DOHH2 (cell line): ENCODE measurements around the gene EIPR1.

Source experiments
- H3F3A ChIP-seq: fragments of 200-600 bp; sonication (generic), shearing (Covaris generic); 2 replicates; pipeline ENCODE4 v1.6.0; 2016; ENCODE audit warnings: antibody characterized with exemption, mild to moderate bottlenecking; ENCODE audit not compliant: control insufficient read depth, insufficient read depth
- H3K27ac ChIP-seq: fragments of 200-600 bp; sonication (generic); 2 replicates; pipeline ENCODE4 v1.5.1; 2014; ENCODE audit warnings: low read depth, mild to moderate bottlenecking, low read length, moderate library complexity
- H3K27me3 ChIP-seq: fragments of 200-600 bp; sonication (generic); 2 replicates; pipeline ENCODE4 v1.6.1; 2014; ENCODE audit warnings: mild to moderate bottlenecking, low read length, mixed read lengths; ENCODE audit not compliant: control insufficient read depth
- H3K36me3 ChIP-seq: fragments of 200-600 bp; sonication (generic); 2 replicates; pipeline ENCODE4 v1.6.1; 2014; ENCODE audit warnings: mild to moderate bottlenecking, low read length, moderate library complexity, mixed read lengths; ENCODE audit not compliant: control insufficient read depth
- H3K4me1 ChIP-seq: fragments of 200-600 bp; sonication (generic); 2 replicates; pipeline ENCODE4 v1.6.1; 2014; ENCODE audit warnings: mild to moderate bottlenecking, low read length, mixed read lengths; ENCODE audit not compliant: control insufficient read depth
- H3K4me2 ChIP-seq: fragments of 200-600 bp; sonication (generic); 2 replicates; pipeline ENCODE4 v1.6.0; 2014; ENCODE audit warnings: mild to moderate bottlenecking, low read length, moderate library complexity
- H3K4me3 ChIP-seq: fragments of 200-600 bp; sonication (generic); 2 replicates; pipeline ENCODE4 v1.5.1; 2014; ENCODE audit warnings: mild to moderate bottlenecking, low read length, mixed read lengths
- H3K79me2 ChIP-seq: fragments of 200-600 bp; sonication (generic); 2 replicates; pipeline ENCODE4 v1.6.1; 2014; ENCODE audit warnings: mild to moderate bottlenecking, low read length, mixed read lengths; ENCODE audit not compliant: control insufficient read depth
- H3K9me2 ChIP-seq: fragments of 200-600 bp; sonication (generic); replicated peaks from 2 replicates; pipeline ENCODE4 v1.6.1; 2014; ENCODE audit warnings: mild to moderate bottlenecking, low read length, mixed read lengths; ENCODE audit not compliant: control insufficient read depth
- H3K9me3 ChIP-seq: fragments of 200-600 bp; sonication (generic); 2 replicates; pipeline ENCODE4 v1.6.1; 2014; ENCODE audit warnings: antibody characterized with exemption, low read length, mixed read lengths; ENCODE audit not compliant: control insufficient read depth, insufficient read depth
- H4K20me1 ChIP-seq: fragments of 200-600 bp; sonication (generic); 2 replicates; pipeline ENCODE4 v1.6.0; 2014; ENCODE audit warnings: low read depth, mild to moderate bottlenecking, antibody characterized with exemption, low read length, moderate library complexity; ENCODE audit not compliant: control insufficient read depth, insufficient read depth
- EZH2phosphoT487 ChIP-seq: fragments of 200-600 bp; sonication (generic); IDR thresholded peaks from 2 replicates; pipeline ENCODE4 v1.6.1; 2017; ENCODE audit warnings: borderline replicate concordance, mild to moderate bottlenecking, antibody characterized with exemption, low read length, moderate library complexity, mixed read lengths
- TF ChIP-seq, protein P1 (sequence below): fragments of 200-600 bp; sonication (generic); IDR thresholded peaks from one replicate; pipeline ENCODE4 v1.5.1; 2014; ENCODE audit warnings: antibody characterized with exemption, mild to moderate bottlenecking, low read depth, low read length; ENCODE audit not compliant: poor library complexity, severe bottlenecking

Gene EIPR1

DNA sequence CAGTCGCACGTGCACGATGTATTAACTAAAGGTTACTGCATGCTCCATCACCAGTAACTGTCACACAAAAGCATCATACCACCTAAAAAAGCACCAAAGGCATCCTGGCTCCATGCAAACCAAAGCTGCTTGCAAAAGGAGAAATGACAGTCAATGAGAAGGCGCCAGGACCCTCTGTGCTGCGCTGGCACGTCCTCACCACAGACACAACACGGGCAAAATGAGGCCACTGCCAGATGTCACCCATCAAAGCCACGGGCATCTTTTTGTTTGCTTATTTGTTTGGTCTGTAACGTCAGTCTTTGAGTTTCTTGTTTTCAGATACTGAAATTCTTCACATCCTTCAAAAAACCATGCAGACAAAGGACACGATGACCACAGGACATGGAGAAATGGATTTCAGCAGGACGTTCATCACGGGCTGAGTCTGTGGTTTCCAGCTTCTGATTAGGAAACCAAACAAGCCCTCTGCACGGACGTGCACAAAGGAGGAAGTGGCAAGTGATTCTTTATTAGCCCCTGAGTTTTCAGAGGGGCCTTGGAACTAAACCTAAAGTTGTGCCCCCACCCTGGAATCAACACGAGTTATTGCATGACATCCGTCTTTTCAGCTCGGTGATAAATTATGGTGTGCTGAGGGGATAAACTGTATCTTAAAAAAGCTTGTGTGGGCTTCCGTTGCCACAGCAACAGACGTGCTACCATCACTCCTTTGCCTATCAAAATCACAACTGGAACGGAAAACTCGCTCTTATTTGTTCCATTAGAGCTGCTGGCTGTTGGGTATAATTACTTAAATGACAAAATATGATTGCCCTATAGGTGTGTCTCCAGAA lies 181.8 kb downstream of the EIPR1 start:
- Histone ChIP-seq H3K27me3 (no peaks in the 10 kb centered on the region), H3K4me2 (no peak overlapping the region), H3K4me3 (no peak overlapping the region), H3K9me2 (no peaks in the 10 kb centered on the region), H3F3A (no peaks in the 10 kb centered on the region), H4K20me1 (no peaks in the 10 kb centered on the region), H3K79me2 (no peaks in the 10 kb centered on the region), H3K9me3 (no peaks in the 10 kb centered on the region), H3K4me1 (peaks cover 2% of the 10 kb centered on the region; the same call in 1 of the 2 replicates), H3K36me3 (peaks cover 16% of the 10 kb centered on the region), H3K27ac (no peak overlapping the region)
- TF ChIP-seq, protein P1, sequence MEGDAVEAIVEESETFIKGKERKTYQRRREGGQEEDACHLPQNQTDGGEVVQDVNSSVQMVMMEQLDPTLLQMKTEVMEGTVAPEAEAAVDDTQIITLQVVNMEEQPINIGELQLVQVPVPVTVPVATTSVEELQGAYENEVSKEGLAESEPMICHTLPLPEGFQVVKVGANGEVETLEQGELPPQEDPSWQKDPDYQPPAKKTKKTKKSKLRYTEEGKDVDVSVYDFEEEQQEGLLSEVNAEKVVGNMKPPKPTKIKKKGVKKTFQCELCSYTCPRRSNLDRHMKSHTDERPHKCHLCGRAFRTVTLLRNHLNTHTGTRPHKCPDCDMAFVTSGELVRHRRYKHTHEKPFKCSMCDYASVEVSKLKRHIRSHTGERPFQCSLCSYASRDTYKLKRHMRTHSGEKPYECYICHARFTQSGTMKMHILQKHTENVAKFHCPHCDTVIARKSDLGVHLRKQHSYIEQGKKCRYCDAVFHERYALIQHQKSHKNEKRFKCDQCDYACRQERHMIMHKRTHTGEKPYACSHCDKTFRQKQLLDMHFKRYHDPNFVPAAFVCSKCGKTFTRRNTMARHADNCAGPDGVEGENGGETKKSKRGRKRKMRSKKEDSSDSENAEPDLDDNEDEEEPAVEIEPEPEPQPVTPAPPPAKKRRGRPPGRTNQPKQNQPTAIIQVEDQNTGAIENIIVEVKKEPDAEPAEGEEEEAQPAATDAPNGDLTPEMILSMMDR = no peak
- no peak for TF ChIP-seq EZH2phosphoT487

DNA sequence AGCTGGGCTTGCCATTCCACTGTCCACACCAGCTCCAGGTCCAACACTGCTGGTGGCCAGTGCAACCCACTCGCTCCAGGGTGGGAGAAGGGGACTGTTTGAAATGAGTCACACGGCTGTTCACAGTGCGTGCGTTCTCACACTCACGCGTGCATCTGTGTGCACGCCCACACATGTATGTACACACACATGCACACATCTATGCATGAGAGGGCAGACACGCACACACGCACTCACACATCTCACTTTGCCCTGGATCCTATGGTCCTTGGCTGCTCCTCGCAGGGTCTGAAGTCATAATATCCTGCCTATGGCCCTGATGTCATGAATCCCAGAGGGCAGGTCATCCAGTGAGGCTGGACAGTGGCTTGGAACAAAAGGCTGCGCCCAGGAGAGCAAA lies 182.8 kb downstream of the EIPR1 start:
- Histone ChIP-seq H3F3A (no peaks in the 10 kb centered on the region), H3K9me3 (no peaks in the 10 kb centered on the region), H4K20me1 (no peaks in the 10 kb centered on the region), H3K79me2 (no peaks in the 10 kb centered on the region), H3K27ac (no peak overlapping the region), H3K4me2 (no peak overlapping the region), H3K27me3 (no peaks in the 10 kb centered on the region), H3K9me2 (no peaks in the 10 kb centered on the region), H3K36me3 (peaks cover 16% of the 10 kb centered on the region), H3K4me3 (no peak overlapping the region), H3K4me1 (peaks cover 2% of the 10 kb centered on the region; the same call in 1 of the 2 replicates)
- TF ChIP-seq EZH2phosphoT487 = no peak
- TF ChIP-seq, protein P1 = no peak

DNA sequence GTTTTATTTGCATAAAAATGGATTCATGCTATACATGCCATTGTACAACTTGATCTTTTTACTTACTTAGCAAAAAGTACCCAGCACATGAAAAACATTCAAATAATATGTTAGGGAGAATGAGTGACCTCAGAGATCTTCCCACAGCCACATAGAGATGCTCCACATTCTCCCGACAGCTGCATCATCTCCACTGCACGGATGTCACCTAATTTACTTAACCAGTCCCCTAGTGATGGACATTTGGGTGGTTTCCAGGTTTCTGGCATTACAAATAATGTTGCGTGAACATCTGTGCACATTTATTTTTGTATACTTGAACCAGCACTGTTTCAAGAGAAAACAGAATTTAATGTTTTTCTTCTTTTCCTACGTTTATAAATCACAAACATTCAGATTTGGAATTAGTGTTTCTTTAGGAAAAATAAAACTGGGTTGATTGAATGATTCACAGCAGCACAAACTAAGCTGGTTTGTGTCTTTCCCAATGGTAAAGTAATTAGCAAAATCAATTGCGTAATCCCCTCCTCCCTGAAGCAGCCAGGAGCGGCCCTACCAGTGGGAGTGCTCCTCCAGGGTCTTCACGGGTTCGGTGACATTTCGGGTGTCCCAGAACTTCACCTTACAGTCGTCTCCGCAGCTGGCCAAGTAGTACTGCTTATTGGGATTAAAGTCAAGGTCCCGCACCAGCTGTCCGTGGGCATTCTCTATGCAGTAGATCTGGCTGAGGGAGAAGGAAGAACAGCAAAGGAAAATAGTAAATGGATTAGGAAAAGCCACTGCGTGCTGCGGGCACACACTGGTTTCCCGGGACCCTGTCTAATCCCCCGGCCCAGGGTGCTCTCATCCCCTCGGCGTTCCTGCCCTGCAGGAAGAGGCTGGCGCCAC lies 183.9 kb downstream of the EIPR1 start:
- Histone ChIP-seq H3K79me2 (no peaks in the 10 kb centered on the region), H3K27ac (no peak overlapping the region), H3K9me3 (no peaks in the 10 kb centered on the region), H3K4me1 (peaks cover 2% of the 10 kb centered on the region; the same call in 1 of the 2 replicates), H3K27me3 (no peaks in the 10 kb centered on the region), H3K4me2 (no peak overlapping the region), H3K9me2 (no peaks in the 10 kb centered on the region), H4K20me1 (no peaks in the 10 kb centered on the region), H3F3A (no peaks in the 10 kb centered on the region), H3K4me3 (no peak overlapping the region), H3K36me3 (peaks cover 16% of the 10 kb centered on the region)
- TF ChIP-seq EZH2phosphoT487 = no peak
- TF ChIP-seq, protein P1 = no peak
